ENCODE data around the gene RNF38.

RNF38 gene

GRCh38 chr9:36319183-36319582 lies 80.9 kb downstream of the RNF38 start:
- peaks cover 10% of the 10 kb centered on the region for H3K4me1 ChIP-seq (ENCODE audit: insufficient read depth, insufficient read length)
- H3K9ac ChIP-seq (ENCODE audit: insufficient read length, low read depth) = no peak overlapping the region
- no peaks in the 10 kb centered on the region for H3K9me3 ChIP-seq (ENCODE audit: insufficient read depth, low read length)
- no peak for TF ChIP-seq YY1 (IDR thresholded peaks at IDR 0.05; ENCODE audit: insufficient read depth, insufficient read length)
- TF ChIP-seq ZNF274 (IDR thresholded peaks at IDR 0.05; ENCODE audit: low read depth, low read length) = no peak
- TF ChIP-seq SUZ12 (IDR thresholded peaks at IDR 0.05; ENCODE audit: extremely low read depth, insufficient read depth, insufficient read length) = no peak
- DNase-seq (ENCODE audit: low read depth, low spot score) = no peak
- no peak overlapping the region for H3K4me3 ChIP-seq (ENCODE audit: insufficient read length, low read depth)
- H3K27me3 ChIP-seq (ENCODE audit: insufficient read depth, insufficient read length) = no peaks in the 10 kb centered on the region
- H3K36me3 ChIP-seq (ENCODE audit: insufficient read depth, insufficient read length, low read length) = no peaks in the 10 kb centered on the region

DNA sequence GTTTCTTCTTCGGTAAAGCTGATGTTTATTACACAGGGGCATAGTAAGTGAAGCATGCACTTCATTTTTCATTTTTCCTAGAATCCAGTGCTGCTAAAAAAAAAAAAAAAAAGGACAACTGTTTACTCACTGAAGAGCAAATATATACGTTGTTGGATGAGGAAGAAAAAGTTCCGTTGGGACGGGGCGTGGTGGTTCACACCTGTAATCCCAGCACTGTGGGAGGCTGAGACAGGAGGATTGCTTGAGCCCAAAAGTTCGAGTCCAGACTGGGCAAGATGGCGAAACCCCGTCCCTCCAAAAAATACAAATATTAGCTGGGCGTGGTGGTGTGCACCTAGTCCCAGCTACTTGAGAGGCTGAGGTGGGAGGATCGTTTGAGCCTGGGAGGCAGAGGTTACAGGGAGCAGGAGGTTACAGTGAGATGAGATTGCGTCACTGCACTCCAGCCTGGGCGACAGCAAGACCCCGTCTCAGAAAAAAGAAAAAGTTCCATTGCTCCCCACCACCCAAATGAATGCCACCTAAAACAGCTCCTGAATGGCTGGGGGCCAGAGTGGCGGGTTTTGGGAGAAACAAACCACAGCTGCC lies 81.8 kb downstream of the RNF38 start:
- Histone ChIP-seq H3K36me3 (ENCODE audit: insufficient read depth, insufficient read length, low read length) (no peaks in the 10 kb centered on the region), H3K9me3 (ENCODE audit: insufficient read depth, low read length) (no peaks in the 10 kb centered on the region), H3K9ac (ENCODE audit: insufficient read length, low read depth) (no peak overlapping the region), H3K27me3 (ENCODE audit: insufficient read depth, insufficient read length) (no peaks in the 10 kb centered on the region), H3K4me3 (ENCODE audit: insufficient read length, low read depth) (no peak overlapping the region), H3K4me1 (ENCODE audit: insufficient read depth, insufficient read length) (peaks cover 10% of the 10 kb centered on the region)
- no peak for DNase-seq (ENCODE audit: low read depth, low spot score)
- TF ChIP-seq YY1 (IDR thresholded peaks at IDR 0.05; ENCODE audit: insufficient read depth, insufficient read length) (no peak), SUZ12 (IDR thresholded peaks at IDR 0.05; ENCODE audit: extremely low read depth, insufficient read depth, insufficient read length) (no peak), ZNF274 (IDR thresholded peaks at IDR 0.05; ENCODE audit: low read depth, low read length) (no peak)

- Histone ChIP-seq H3K27me3 (ENCODE audit: insufficient read depth, insufficient read length) (no peaks in the 10 kb centered on the region), H3K4me1 (ENCODE audit: insufficient read depth, insufficient read length) (peaks cover 10% of the 10 kb centered on the region), H3K36me3 (ENCODE audit: insufficient read depth, insufficient read length, low read length) (no peaks in the 10 kb centered on the region), H3K9ac (ENCODE audit: insufficient read length, low read depth) (no peak overlapping the region), H3K9me3 (ENCODE audit: insufficient read depth, low read length) (no peaks in the 10 kb centered on the region), H3K4me3 (ENCODE audit: insufficient read length, low read depth) (no peak overlapping the region)
- TF ChIP-seq ZNF274 (IDR thresholded peaks at IDR 0.05; ENCODE audit: low read depth, low read length) (no peak), SUZ12 (IDR thresholded peaks at IDR 0.05; ENCODE audit: extremely low read depth, insufficient read depth, insufficient read length) (no peak), YY1 (IDR thresholded peaks at IDR 0.05; ENCODE audit: insufficient read depth, insufficient read length) (no peak)
- no peak for DNase-seq (ENCODE audit: low read depth, low spot score)
Measured at GRCh38 chr9:36317766-36318165, 82.3 kb downstream of the RNF38 start.

GRCh38 chr9:36316611-36317317 lies 83.3 kb downstream of the RNF38 start:
- no peak overlapping the region for H3K4me3 ChIP-seq (ENCODE audit: insufficient read length, low read depth)
- no peaks in the 10 kb centered on the region for H3K36me3 ChIP-seq (ENCODE audit: insufficient read depth, insufficient read length, low read length)
- H3K4me1 ChIP-seq (ENCODE audit: insufficient read depth, insufficient read length) = peaks cover 10% of the 10 kb centered on the region
- DNase-seq (ENCODE audit: low read depth, low spot score) = no peak
- H3K9me3 ChIP-seq (ENCODE audit: insufficient read depth, low read length) = no peaks in the 10 kb centered on the region
- no peaks in the 10 kb centered on the region for H3K27me3 ChIP-seq (ENCODE audit: insufficient read depth, insufficient read length)
- no peak overlapping the region for H3K9ac ChIP-seq (ENCODE audit: insufficient read length, low read depth)
- TF ChIP-seq SUZ12 (IDR thresholded peaks at IDR 0.05; ENCODE audit: extremely low read depth, insufficient read depth, insufficient read length) (no peak), YY1 (IDR thresholded peaks at IDR 0.05; ENCODE audit: insufficient read depth, insufficient read length) (no peak), ZNF274 (IDR thresholded peaks at IDR 0.05; ENCODE audit: low read depth, low read length) (no peak)

DNA sequence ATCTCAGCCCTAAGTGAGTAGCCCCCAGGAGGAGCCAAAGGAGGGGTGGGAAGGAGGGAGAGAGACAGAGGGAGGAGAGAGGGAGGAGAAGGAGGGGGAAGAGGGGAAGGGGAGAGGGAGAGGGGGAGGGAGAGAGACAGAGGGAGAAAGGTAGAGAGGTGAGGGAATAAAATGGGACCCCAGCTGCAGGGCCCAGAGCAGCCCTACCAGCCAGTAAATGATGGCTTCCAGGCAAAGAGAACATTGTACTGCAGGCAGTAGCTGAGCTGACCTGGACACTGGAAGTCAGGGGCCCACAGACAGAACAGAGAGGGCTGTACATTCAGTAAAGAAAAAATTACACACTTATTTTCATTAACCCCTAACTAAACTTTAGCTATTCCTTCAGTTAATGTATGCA lies 84.0 kb downstream of the RNF38 start:
- TF ChIP-seq SUZ12 (IDR thresholded peaks at IDR 0.05; ENCODE audit: extremely low read depth, insufficient read depth, insufficient read length) (no peak), ZNF274 (IDR thresholded peaks at IDR 0.05; ENCODE audit: low read depth, low read length) (no peak), YY1 (IDR thresholded peaks at IDR 0.05; ENCODE audit: insufficient read depth, insufficient read length) (no peak)
- H3K4me1 ChIP-seq (ENCODE audit: insufficient read depth, insufficient read length) = peaks cover 10% of the 10 kb centered on the region
- DNase-seq (ENCODE audit: low read depth, low spot score) = no peak
- no peaks in the 10 kb centered on the region for H3K9me3 ChIP-seq (ENCODE audit: insufficient read depth, low read length)
- no peaks in the 10 kb centered on the region for H3K36me3 ChIP-seq (ENCODE audit: insufficient read depth, insufficient read length, low read length)
- H3K9ac ChIP-seq (ENCODE audit: insufficient read length, low read depth) = no peak overlapping the region
- no peak overlapping the region for H3K4me3 ChIP-seq (ENCODE audit: insufficient read length, low read depth)
- no peaks in the 10 kb centered on the region for H3K27me3 ChIP-seq (ENCODE audit: insufficient read depth, insufficient read length)

GRCh38 chr9:36315283-36315682 lies 84.8 kb downstream of the RNF38 start:
- H3K9ac ChIP-seq (ENCODE audit: insufficient read length, low read depth) = no peak overlapping the region
- H3K27me3 ChIP-seq (ENCODE audit: insufficient read depth, insufficient read length) = no peaks in the 10 kb centered on the region
- H3K4me3 ChIP-seq (ENCODE audit: insufficient read length, low read depth) = no peak overlapping the region
- peaks cover 10% of the 10 kb centered on the region for H3K4me1 ChIP-seq (ENCODE audit: insufficient read depth, insufficient read length)
- no peaks in the 10 kb centered on the region for H3K9me3 ChIP-seq (ENCODE audit: insufficient read depth, low read length)
- H3K36me3 ChIP-seq (ENCODE audit: insufficient read depth, insufficient read length, low read length) = no peaks in the 10 kb centered on the region
- no peak for DNase-seq (ENCODE audit: low read depth, low spot score)
- no peak for TF ChIP-seq YY1 (IDR thresholded peaks at IDR 0.05; ENCODE audit: insufficient read depth, insufficient read length)
- no peak for TF ChIP-seq SUZ12 (IDR thresholded peaks at IDR 0.05; ENCODE audit: extremely low read depth, insufficient read depth, insufficient read length)
- no peak for TF ChIP-seq ZNF274 (IDR thresholded peaks at IDR 0.05; ENCODE audit: low read depth, low read length)

DNA sequence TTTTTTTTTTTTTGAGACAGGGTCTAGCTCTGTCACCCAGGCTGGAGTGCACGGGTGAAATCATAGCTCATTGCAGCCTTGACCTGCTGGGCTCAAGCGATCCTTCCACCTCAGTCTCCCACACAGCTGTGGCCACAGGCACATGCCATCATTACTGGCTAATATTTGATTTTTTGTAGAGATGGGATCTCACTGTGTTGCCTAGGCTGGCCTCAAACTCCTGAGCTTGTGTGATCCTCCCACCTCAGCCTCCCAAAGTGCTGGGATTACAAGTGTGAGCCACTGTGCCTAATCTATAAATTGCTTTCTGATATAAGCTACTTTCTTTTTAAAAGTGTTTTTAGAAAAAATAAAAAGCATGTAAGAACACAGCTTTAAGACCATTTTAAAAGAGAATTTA lies 85.3 kb downstream of the RNF38 start:
- Histone ChIP-seq H3K4me1 (ENCODE audit: insufficient read depth, insufficient read length) (peaks cover 10% of the 10 kb centered on the region), H3K36me3 (ENCODE audit: insufficient read depth, insufficient read length, low read length) (no peaks in the 10 kb centered on the region), H3K9ac (ENCODE audit: insufficient read length, low read depth) (no peak overlapping the region), H3K27me3 (ENCODE audit: insufficient read depth, insufficient read length) (no peaks in the 10 kb centered on the region), H3K4me3 (ENCODE audit: insufficient read length, low read depth) (no peak overlapping the region), H3K9me3 (ENCODE audit: insufficient read depth, low read length) (no peaks in the 10 kb centered on the region)
- DNase-seq (ENCODE audit: low read depth, low spot score) = no peak
- no peak for TF ChIP-seq ZNF274 (IDR thresholded peaks at IDR 0.05; ENCODE audit: low read depth, low read length)
- no peak for TF ChIP-seq YY1 (IDR thresholded peaks at IDR 0.05; ENCODE audit: insufficient read depth, insufficient read length)
- TF ChIP-seq SUZ12 (IDR thresholded peaks at IDR 0.05; ENCODE audit: extremely low read depth, insufficient read depth, insufficient read length) = no peak

Measured in NT2/D1 (cell line).